Measurements from ENCODE around the gene ASMT. TPM values are rescaled to one million over a fixed set of nuclear protein-coding genes. Genes with fewer than 3 reads are reported as not detected.

ASMT gene
- total and polyA plus RNA-seq, 4 donors = 0.26 TPM; not detected in 3

DNA sequence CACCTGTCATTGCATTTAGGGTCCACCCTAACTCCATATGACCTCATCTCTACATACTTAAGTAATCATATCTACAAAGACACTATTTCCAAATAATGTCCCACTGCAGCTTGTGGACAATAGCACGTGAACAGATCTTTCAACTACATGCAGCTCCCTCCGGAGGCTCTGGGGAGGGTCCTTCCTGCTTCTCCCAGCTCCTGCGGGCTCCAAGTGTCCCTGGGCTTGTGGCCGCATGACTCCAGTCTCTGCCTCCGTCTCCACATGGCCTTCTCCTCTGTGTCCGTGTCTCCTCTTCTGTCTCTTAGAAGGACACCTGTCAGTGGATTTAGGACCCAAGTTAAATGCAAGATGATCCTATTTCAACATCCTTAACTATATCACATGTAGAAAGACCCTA, 52.7 kb downstream of the ASMT start:
- no peak overlapping the region for H3K4me3 ChIP-seq (ENCODE audit: low read depth in 1 of 3, low read length in 3 of 3)
- H3K36me3 ChIP-seq (ENCODE audit: control insufficient read depth in 4 of 4, insufficient read depth in 3 of 4, low read depth in 1 of 4, low read length in 3 of 4) = no peaks in the 10 kb centered on the region
- TF ChIP-seq, protein P1, sequence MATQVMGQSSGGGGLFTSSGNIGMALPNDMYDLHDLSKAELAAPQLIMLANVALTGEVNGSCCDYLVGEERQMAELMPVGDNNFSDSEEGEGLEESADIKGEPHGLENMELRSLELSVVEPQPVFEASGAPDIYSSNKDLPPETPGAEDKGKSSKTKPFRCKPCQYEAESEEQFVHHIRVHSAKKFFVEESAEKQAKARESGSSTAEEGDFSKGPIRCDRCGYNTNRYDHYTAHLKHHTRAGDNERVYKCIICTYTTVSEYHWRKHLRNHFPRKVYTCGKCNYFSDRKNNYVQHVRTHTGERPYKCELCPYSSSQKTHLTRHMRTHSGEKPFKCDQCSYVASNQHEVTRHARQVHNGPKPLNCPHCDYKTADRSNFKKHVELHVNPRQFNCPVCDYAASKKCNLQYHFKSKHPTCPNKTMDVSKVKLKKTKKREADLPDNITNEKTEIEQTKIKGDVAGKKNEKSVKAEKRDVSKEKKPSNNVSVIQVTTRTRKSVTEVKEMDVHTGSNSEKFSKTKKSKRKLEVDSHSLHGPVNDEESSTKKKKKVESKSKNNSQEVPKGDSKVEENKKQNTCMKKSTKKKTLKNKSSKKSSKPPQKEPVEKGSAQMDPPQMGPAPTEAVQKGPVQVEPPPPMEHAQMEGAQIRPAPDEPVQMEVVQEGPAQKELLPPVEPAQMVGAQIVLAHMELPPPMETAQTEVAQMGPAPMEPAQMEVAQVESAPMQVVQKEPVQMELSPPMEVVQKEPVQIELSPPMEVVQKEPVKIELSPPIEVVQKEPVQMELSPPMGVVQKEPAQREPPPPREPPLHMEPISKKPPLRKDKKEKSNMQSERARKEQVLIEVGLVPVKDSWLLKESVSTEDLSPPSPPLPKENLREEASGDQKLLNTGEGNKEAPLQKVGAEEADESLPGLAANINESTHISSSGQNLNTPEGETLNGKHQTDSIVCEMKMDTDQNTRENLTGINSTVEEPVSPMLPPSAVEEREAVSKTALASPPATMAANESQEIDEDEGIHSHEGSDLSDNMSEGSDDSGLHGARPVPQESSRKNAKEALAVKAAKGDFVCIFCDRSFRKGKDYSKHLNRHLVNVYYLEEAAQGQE (IDR thresholded peaks at IDR 0.05) = no peak
- no peak for TF ChIP-seq EGR1 (IDR thresholded peaks at IDR 0.05; ENCODE audit: low read depth in 2 of 2)
- TF ChIP-seq, protein P2, sequence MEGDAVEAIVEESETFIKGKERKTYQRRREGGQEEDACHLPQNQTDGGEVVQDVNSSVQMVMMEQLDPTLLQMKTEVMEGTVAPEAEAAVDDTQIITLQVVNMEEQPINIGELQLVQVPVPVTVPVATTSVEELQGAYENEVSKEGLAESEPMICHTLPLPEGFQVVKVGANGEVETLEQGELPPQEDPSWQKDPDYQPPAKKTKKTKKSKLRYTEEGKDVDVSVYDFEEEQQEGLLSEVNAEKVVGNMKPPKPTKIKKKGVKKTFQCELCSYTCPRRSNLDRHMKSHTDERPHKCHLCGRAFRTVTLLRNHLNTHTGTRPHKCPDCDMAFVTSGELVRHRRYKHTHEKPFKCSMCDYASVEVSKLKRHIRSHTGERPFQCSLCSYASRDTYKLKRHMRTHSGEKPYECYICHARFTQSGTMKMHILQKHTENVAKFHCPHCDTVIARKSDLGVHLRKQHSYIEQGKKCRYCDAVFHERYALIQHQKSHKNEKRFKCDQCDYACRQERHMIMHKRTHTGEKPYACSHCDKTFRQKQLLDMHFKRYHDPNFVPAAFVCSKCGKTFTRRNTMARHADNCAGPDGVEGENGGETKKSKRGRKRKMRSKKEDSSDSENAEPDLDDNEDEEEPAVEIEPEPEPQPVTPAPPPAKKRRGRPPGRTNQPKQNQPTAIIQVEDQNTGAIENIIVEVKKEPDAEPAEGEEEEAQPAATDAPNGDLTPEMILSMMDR (IDR thresholded peaks at IDR 0.05; ENCODE audit: low read depth, low read length, missing input control) = no peak
- TF ChIP-seq RAD21 (IDR thresholded peaks at IDR 0.05) = no peak
- TF ChIP-seq, protein P3, sequence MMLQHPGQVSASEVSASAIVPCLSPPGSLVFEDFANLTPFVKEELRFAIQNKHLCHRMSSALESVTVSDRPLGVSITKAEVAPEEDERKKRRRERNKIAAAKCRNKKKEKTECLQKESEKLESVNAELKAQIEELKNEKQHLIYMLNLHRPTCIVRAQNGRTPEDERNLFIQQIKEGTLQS (IDR thresholded peaks at IDR 0.05) = no peak
- no peak for TF ChIP-seq TAF1 (conservative IDR thresholded peaks at IDR 0.05)
- no peak for TF ChIP-seq YY1 (IDR thresholded peaks at IDR 0.05)
- TF ChIP-seq NR2F2 (IDR thresholded peaks at IDR 0.05) = no peak
- TF ChIP-seq, protein P4, sequence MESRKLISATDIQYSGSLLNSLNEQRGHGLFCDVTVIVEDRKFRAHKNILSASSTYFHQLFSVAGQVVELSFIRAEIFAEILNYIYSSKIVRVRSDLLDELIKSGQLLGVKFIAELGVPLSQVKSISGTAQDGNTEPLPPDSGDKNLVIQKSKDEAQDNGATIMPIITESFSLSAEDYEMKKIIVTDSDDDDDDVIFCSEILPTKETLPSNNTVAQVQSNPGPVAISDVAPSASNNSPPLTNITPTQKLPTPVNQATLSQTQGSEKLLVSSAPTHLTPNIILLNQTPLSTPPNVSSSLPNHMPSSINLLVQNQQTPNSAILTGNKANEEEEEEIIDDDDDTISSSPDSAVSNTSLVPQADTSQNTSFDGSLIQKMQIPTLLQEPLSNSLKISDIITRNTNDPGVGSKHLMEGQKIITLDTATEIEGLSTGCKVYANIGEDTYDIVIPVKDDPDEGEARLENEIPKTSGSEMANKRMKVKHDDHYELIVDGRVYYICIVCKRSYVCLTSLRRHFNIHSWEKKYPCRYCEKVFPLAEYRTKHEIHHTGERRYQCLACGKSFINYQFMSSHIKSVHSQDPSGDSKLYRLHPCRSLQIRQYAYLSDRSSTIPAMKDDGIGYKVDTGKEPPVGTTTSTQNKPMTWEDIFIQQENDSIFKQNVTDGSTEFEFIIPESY (IDR thresholded peaks at IDR 0.05) = no peak
- TF ChIP-seq, protein P5, sequence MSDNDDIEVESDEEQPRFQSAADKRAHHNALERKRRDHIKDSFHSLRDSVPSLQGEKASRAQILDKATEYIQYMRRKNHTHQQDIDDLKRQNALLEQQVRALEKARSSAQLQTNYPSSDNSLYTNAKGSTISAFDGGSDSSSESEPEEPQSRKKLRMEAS (IDR thresholded peaks at IDR 0.05) = no peak
- TF ChIP-seq SP1 (IDR thresholded peaks at IDR 0.05) = no peak
- TF ChIP-seq RXRA (IDR thresholded peaks at IDR 0.05) = no peak
- no peak for TF ChIP-seq HNF4G (IDR thresholded peaks at IDR 0.05)
- TF ChIP-seq FOXA1 (IDR thresholded peaks at IDR 0.05) = no peak
- no peak for TF ChIP-seq GABPA (IDR thresholded peaks at IDR 0.05 in 1 of 2, conservative IDR thresholded peaks at IDR 0.05 in 1 of 2)
- TF ChIP-seq JUND (IDR thresholded peaks at IDR 0.05) = no peak
- TF ChIP-seq HNF4A (conservative IDR thresholded peaks at IDR 0.05) = no peak
- no peak for TF ChIP-seq FOXA2 (IDR thresholded peaks at IDR 0.05)
- H3K9me3 ChIP-seq (ENCODE audit: control insufficient read depth in 4 of 4, low read length in 3 of 4) = peaks cover 0 to 4% (median 0%) of the 10 kb centered on the region in 4 donors
- no peak for DNase-seq (ENCODE audit: low spot score)
- H3K27ac ChIP-seq (ENCODE audit: low read depth in 1 of 2, low read length in 2 of 2) = no peak overlapping the region
- WGBS = 81% methylated on average over 6 of the region's 6 CpGs
- H3K4me1 ChIP-seq (ENCODE audit: control insufficient read depth in 4 of 4, insufficient read depth in 4 of 4, low read length in 3 of 4) = no peaks in the 10 kb centered on the region
- no peaks in the 10 kb centered on the region for H3K27me3 ChIP-seq (ENCODE audit: control insufficient read depth in 4 of 4, insufficient read depth in 4 of 4, low read length in 3 of 4)
- H3K9ac ChIP-seq (ENCODE audit: low read depth in 1 of 2, low read length in 2 of 2) = no peak overlapping the region
